Stimulated activated CD8-positive, alpha-beta memory T cell treated with anti-CD3 and anti-CD28 coated beads, Interleukin-15, amount 100 ng/mL, for 4 hours (primary cell): ENCODE results near the gene ZNF444.

Experiments
- DNase-seq, 2 donors: peaks; one replicate each; pipeline ENCODE4 v3.0.0-alpha.2; 2020; ENCODE audit warnings: low read depth in 2 of 2

Gene ZNF444

GRCh38 chr19:56123266-56123891 is 17.7 kb upstream of the ZNF444 start:
- DNase-seq, result no peak

- no peak for DNase-seq
These were observed 16.5 kb upstream of the ZNF444 start for GRCh38 chr19:56124578-56124977.

GRCh38 chr19:56125806-56126590 is 15.1 kb upstream of the ZNF444 start:
- no peak for DNase-seq

GRCh38 chr19:56126983-56127780 is 13.9 kb upstream of the ZNF444 start:
- no peak for DNase-seq

- DNase-seq, result no peak
These were observed 11.1 kb upstream of the ZNF444 start for GRCh38 chr19:56130006-56130405.

GRCh38 chr19:56131651-56132050 is 9.4 kb upstream of the ZNF444 start:
- no peak for DNase-seq

- no peak for DNase-seq
These were observed 8.7 kb upstream of the ZNF444 start for GRCh38 chr19:56132316-56132822.

GRCh38 chr19:56133858-56134653 is 7.0 kb upstream of the ZNF444 start:
- no peak for DNase-seq

- no peak for DNase-seq
These were observed 6.5 kb upstream of the ZNF444 start for GRCh38 chr19:56134654-56134921.

- DNase-seq, result no peak
These were observed 4.7 kb upstream of the ZNF444 start for GRCh38 chr19:56136362-56136761.

- no peak for DNase-seq
These were observed 3.7 kb upstream of the ZNF444 start for GRCh38 chr19:56137405-56137804.

GRCh38 chr19:56138069-56138468 is 3.0 kb upstream of the ZNF444 start:
- no peak for DNase-seq

- DNase-seq, result no peak
These were observed 1.1 kb upstream of the ZNF444 start for GRCh38 chr19:56139847-56140582.

- DNase-seq, result no peak
These were observed 418 bp downstream of the ZNF444 start for GRCh38 chr19:56141417-56141993.

GRCh38 chr19:56142087-56142787 is 1.1 kb downstream of the ZNF444 start:
- DNase-seq, result no peak

GRCh38 chr19:56142897-56143434 is 1.9 kb downstream of the ZNF444 start:
- no peak for DNase-seq

GRCh38 chr19:56144376-56144775 is 3.3 kb downstream of the ZNF444 start:
- no peak for DNase-seq

GRCh38 chr19:56144831-56145230 is 3.7 kb downstream of the ZNF444 start:
- no peak for DNase-seq

GRCh38 chr19:56145698-56146097 is 4.6 kb downstream of the ZNF444 start:
- DNase-seq, result no peak

GRCh38 chr19:56146904-56147303 is 5.8 kb downstream of the ZNF444 start:
- no peak for DNase-seq
